Left hindlimb (tissue), 1 donor: ENCODE results near the gene IL33.

Experiments
- DNase-seq: peaks from one replicate; pipeline ENCODE4 v3.0.0-alpha.2; 2018

Gene IL33

GRCh38 chr9:6305954-6306563, 90.5 kb downstream of the IL33 start:
- DNase-seq = no peak
